Measurements from ENCODE around the gene UBE2G2. TPM values are rescaled to one million over a fixed set of nuclear protein-coding genes. Genes with fewer than 3 reads are reported as not detected.

The UBE2G2 gene
- total RNA-seq, 1 experiment from 2014 or later = 91.3 TPM

GRCh38 chr21:44727757-44728156 lies 73.9 kb downstream of the UBE2G2 start:
- Histone ChIP-seq H3K4me3 (ENCODE audit: low read depth, low read length) (no peak overlapping the region), H3K4me1 (no peaks in the 10 kb centered on the region), H3K36me3 (ENCODE audit: control insufficient read depth, insufficient read depth, low read length) (no peaks in the 10 kb centered on the region), H3K27me3 (replicated peaks; ENCODE audit: control insufficient read depth, insufficient read depth, low read length) (no peaks in the 10 kb centered on the region), H3K9me3 (no peaks in the 10 kb centered on the region)
- Mint-ChIP-seq H3K4me1 (ENCODE audit: low read depth, unreplicated experiment) (no peaks in the 10 kb centered on the region), H3K27ac (ENCODE audit: unreplicated experiment) (no peak overlapping the region), H3K9me3 (ENCODE audit: unreplicated experiment) (no peaks in the 10 kb centered on the region), H3K27me3 (ENCODE audit: insufficient read depth, unreplicated experiment) (peaks cover 2% of the 10 kb centered on the region), H3K4me3 (ENCODE audit: unreplicated experiment) (no peak overlapping the region), H3K36me3 (ENCODE audit: insufficient read depth, unreplicated experiment) (no peaks in the 10 kb centered on the region)
- no peak for DNase-seq
- no TSS peak for BruUV-seq (replicated peaks)
- CTCF ChIA-PET = no interaction called here
- POLR2A ChIA-PET = no interaction called here
- intact Hi-C loops (cut with micrococcal nuclease; ENCODE audit: unreplicated experiment) = no loop called here
- no peak for TF ChIP-seq CTCF (IDR thresholded peaks at IDR 0.05; ENCODE audit: insufficient read depth in 1 of 2, low read depth in 1 of 2, low read length in 1 of 2, severe bottlenecking in 1 of 2, unreplicated experiment in 1 of 2)

- Histone ChIP-seq H3K36me3 (ENCODE audit: control insufficient read depth, insufficient read depth, low read length) (no peaks in the 10 kb centered on the region), H3K27me3 (replicated peaks; ENCODE audit: control insufficient read depth, insufficient read depth, low read length) (no peaks in the 10 kb centered on the region), H3K4me3 (ENCODE audit: low read depth, low read length) (no peak overlapping the region), H3K4me1 (no peaks in the 10 kb centered on the region), H3K9me3 (no peaks in the 10 kb centered on the region)
- Mint-ChIP-seq H3K27ac (ENCODE audit: unreplicated experiment) (no peak overlapping the region), H3K4me1 (ENCODE audit: low read depth, unreplicated experiment) (no peaks in the 10 kb centered on the region), H3K4me3 (ENCODE audit: unreplicated experiment) (no peak overlapping the region), H3K36me3 (ENCODE audit: insufficient read depth, unreplicated experiment) (no peaks in the 10 kb centered on the region), H3K27me3 (ENCODE audit: insufficient read depth, unreplicated experiment) (peaks cover 2% of the 10 kb centered on the region), H3K9me3 (ENCODE audit: unreplicated experiment) (no peaks in the 10 kb centered on the region)
- no TSS peak for BruUV-seq (replicated peaks)
- intact Hi-C loops (cut with micrococcal nuclease; ENCODE audit: unreplicated experiment) = no loop called here
- ChIA-PET POLR2A (no interaction called here), CTCF (no interaction called here)
- TF ChIP-seq CTCF (IDR thresholded peaks at IDR 0.05; ENCODE audit: insufficient read depth in 1 of 2, low read depth in 1 of 2, low read length in 1 of 2, severe bottlenecking in 1 of 2, unreplicated experiment in 1 of 2) = no peak
- no peak for DNase-seq
Observed at GRCh38 chr21:44727321-44727720, 74.3 kb downstream of the UBE2G2 start.

- no peaks in the 10 kb centered on the region for H3K9me3 Mint-ChIP-seq (ENCODE audit: unreplicated experiment)
- no peak overlapping the region for H3K27ac Mint-ChIP-seq (ENCODE audit: unreplicated experiment)
- H3K9me3 ChIP-seq = no peaks in the 10 kb centered on the region
- DNase-seq = no peak
- H3K4me1 Mint-ChIP-seq (ENCODE audit: low read depth, unreplicated experiment) = no peaks in the 10 kb centered on the region
- H3K36me3 ChIP-seq (ENCODE audit: control insufficient read depth, insufficient read depth, low read length) = no peaks in the 10 kb centered on the region
- POLR2A ChIA-PET = no interaction called here
- peaks cover 2% of the 10 kb centered on the region for H3K27me3 Mint-ChIP-seq (ENCODE audit: insufficient read depth, unreplicated experiment)
- no peaks in the 10 kb centered on the region for H3K36me3 Mint-ChIP-seq (ENCODE audit: insufficient read depth, unreplicated experiment)
- no peak overlapping the region for H3K4me3 ChIP-seq (ENCODE audit: low read depth, low read length)
- no peaks in the 10 kb centered on the region for H3K4me1 ChIP-seq
- intact Hi-C loops (cut with micrococcal nuclease; ENCODE audit: unreplicated experiment) = no loop called here
- TF ChIP-seq CTCF (IDR thresholded peaks at IDR 0.05; ENCODE audit: insufficient read depth in 1 of 2, low read depth in 1 of 2, low read length in 1 of 2, severe bottlenecking in 1 of 2, unreplicated experiment in 1 of 2) = no peak
- CTCF ChIA-PET = no interaction called here
- H3K4me3 Mint-ChIP-seq (ENCODE audit: unreplicated experiment) = no peak overlapping the region
- no TSS peak for BruUV-seq (replicated peaks)
- H3K27me3 ChIP-seq (replicated peaks; ENCODE audit: control insufficient read depth, insufficient read depth, low read length) = no peaks in the 10 kb centered on the region
Observed at GRCh38 chr21:44726826-44727225, 74.8 kb downstream of the UBE2G2 start.
